ENCODE data around the gene SLC38A3.

DNA sequence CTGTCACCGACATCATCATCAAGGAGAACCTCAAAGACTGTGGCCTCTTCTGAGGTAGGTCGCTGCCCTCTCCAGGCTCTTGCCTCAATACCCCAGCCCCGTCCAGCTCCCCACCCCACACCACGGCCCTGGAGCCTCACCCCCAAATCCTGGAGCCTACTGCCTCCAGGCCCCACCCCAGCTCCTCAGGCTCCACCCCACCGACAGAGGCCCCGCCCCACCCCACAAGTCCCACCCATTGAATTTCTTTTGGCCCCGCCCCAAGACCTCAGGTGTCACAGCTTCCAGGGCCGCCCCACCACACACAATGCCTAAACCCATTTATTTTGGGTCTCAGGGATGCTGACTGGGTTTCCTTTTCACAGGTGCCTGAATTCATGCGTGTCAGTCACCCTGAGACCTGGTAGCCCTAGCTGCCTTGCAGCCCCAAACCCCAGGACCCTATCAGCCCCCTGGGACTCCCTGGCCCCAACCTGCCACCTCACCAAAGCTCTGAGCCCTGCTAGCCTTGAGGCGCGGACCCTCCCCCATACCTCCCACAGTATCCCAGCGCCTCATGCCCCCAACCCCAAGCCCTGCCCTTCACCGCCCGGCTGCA, 10.1 kb upstream of the SLC38A3 start:
- TF ChIP-seq POLR2AphosphoS5 (IDR thresholded peaks at IDR 0.05; ENCODE audit: insufficient read depth in 1 of 2, low read depth in 1 of 2) (no peak), POLR2A (IDR thresholded peaks at IDR 0.05) (no peak)
- TF ChIP-seq, protein P1, sequence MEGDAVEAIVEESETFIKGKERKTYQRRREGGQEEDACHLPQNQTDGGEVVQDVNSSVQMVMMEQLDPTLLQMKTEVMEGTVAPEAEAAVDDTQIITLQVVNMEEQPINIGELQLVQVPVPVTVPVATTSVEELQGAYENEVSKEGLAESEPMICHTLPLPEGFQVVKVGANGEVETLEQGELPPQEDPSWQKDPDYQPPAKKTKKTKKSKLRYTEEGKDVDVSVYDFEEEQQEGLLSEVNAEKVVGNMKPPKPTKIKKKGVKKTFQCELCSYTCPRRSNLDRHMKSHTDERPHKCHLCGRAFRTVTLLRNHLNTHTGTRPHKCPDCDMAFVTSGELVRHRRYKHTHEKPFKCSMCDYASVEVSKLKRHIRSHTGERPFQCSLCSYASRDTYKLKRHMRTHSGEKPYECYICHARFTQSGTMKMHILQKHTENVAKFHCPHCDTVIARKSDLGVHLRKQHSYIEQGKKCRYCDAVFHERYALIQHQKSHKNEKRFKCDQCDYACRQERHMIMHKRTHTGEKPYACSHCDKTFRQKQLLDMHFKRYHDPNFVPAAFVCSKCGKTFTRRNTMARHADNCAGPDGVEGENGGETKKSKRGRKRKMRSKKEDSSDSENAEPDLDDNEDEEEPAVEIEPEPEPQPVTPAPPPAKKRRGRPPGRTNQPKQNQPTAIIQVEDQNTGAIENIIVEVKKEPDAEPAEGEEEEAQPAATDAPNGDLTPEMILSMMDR (IDR thresholded peaks at IDR 0.05), result no peak
